Measurements from ENCODE around the gene TRAF7.
"Not testable (repeated sequence)": the region's sequence is repeated elsewhere in the genome, so short reads cannot be mapped to it uniquely, and the experiment has no call there.

The TRAF7 gene

GRCh38 chr16:2122934-2123683 is 32.5 kb upstream of the TRAF7 start:
- peak in 3 of 14 donors; percentile 6 to 43 (median 31) for DNase-seq

DNA sequence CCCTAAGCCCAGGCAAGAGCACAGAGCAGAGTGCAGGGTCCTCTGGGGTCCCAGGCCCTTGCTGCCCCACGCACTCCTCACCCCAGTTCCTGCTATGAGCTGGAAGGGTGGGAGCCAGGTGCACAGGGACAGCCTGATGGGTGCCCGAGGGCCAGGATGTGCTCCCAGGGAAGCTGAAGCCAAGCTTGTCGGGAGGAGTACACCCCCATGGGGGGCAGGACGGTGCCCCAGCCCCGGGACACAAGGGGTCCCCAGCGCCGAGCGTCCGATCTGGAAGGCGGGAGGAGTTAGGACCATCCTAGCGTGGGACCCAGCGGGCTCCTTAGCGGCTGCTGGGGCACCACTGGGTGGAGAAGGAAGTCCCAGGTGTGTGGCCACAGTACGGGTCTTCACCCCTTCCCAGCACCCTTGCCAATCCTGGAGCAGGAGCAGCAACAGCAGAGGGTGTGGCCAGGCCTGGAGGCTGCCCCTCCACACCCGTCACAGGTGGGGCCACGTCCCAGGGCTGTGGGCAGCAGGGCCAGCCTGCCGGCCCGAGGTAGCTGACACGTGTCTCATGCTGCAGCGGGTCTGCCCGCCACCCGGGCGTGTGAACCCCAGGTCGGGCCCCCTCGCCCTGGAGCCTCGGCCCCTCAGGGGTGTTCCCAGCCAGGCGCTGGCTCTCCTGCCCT is 31.7 kb upstream of the TRAF7 start:
- DNase-seq = not testable (repeated sequence)

DNA sequence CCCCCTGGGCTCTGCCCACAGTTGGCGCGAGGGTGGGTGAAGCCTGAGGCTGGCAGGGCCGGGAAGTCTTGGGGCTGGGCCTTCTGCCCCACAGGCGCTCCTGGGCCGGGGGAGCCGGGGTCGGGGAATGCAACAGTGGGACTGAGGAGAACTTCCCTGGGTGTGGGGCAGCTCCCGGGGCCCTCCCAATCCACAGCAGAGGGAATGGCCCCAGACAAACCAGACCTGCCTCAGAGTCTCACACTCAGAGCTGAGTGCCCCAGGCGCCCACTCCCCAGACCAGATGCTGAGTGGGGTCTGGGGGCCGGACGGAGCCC is 31.2 kb upstream of the TRAF7 start:
- peak in 2 of 14 donors; percentile 52 to 58 for DNase-seq

DNA sequence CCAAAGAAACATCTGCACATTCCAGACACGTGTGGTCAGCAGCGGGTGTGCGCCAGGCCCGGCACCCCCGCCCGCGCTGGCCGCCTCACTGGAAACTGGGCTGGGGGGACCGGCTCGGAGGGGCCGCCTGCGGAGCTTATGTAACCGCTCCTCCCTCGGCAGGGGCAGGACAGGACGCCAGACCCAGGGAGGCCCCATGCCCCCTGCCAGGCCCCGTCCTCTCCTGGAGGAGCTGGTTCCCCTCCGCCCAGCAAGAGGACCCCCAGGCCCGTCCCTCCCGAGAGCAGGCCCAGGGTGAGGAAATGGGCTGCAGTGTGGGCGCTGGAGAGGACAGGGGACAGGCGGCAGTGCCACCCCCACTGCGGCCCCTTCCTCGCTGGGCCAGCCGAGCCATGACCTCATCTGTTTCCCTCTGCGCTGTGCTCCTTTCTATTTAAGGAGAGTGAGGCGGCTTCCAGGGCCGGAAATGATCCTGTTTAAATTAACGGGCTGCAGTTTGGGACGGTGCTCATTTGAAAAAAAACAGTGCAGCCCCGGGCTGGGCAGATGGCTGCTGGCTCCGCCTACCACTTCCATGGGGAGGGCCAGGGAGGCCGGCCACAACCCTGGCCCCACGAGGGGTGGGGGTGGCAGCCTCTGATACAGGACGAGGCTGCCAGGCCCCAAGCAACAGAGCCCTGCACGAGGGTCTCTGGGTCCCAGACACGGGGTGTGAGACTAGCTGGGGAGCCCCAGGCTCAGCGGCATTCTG is 30.7 kb upstream of the TRAF7 start:
- peak in 10 of 14 donors; percentile 33 to 84 (median 56) for DNase-seq

GRCh38 chr16:2125609-2126008 is 30.0 kb upstream of the TRAF7 start:
- DNase-seq = not testable (repeated sequence)

GRCh38 chr16:2126161-2126743 is 29.3 kb upstream of the TRAF7 start:
- DNase-seq = peak in 12 of 14 donors; percentile 42 to 94 (median 64)

DNA sequence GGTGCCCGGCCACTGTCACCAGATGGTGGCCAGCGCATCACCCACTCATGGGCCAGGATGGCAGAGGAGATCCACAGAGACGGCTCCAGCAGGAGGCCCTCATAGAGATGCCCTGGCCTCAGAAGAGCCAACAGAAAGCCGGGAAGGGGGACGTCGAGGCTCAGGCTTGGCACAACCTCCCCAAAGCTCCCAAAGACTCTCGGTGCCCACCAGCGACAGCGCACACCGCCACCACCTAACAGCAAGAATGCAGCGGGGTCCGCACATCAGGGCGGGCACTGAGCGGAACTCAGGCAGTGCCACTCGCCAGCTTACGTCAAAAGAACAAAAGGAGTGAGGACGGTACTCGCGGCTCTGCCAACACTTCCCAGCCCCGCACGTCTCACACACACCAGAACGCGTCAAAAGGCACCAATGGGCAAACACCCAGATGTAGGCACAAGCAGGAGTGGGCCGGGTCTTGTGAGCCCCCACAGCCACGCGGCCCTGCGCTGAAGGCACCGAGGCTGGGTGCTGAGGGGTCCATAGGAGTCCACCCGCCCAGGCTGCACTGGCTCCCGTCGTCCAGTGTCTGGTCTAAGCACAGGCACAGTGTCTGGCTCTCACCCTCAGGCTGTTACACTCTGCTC is 28.5 kb upstream of the TRAF7 start:
- DNase-seq = peak in 6 of 14 donors; percentile 26 to 56 (median 38)

DNA sequence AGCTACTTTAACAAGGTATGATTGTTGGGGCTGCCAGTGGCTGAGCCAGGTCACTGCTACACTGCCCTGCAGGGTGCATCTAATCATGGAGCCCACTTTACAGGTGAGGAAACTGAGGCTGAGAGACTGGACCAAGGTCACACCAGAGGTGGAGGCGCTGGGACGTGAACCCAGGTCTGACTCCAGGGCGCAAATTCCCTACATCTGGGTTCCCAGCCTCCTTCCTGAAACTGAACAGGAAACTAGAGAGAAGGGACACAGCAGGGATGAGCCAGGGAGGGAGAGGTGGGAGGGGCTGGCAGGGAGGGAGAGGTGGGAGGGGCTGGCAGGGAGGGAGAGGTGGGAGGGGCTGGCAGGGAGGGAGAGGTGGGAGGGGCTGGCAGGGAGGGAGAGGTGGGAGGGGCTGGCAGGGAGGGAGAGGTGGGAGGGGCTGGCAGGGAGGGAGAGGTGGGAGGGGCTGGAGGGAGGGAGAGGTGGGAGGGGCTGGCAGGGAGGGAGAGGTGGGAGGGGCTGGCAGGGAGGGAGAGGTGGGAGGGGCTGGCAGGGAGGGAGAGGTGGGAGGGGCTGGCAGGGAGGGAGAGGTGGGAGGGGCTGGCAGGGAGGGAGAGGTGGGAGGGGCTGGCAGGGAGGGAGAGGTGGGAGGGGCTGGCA is 27.8 kb upstream of the TRAF7 start:
- DNase-seq = peak in 2 of 14 donors; percentile 6 to 46

DNA sequence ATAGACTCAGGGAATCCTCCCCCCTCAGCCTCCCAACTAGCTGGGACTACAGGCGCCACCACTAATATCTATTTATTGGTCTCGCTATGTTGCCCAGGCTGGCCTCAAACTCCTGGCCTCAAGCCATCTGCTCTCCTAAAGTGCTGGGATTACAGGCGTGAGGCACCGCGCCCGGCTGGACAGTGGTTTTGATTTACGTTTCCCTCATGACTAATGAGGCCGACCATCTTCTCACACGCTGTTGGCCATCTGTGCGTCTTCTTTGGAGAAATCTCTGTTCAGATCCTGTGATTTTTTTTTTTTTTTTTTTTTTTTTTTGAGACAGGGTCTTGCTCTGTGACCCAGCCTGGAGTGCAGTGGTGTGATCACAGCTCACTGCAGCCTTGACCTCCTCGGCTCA is 26.3 kb upstream of the TRAF7 start:
- DNase-seq = not testable (repeated sequence)

DNA sequence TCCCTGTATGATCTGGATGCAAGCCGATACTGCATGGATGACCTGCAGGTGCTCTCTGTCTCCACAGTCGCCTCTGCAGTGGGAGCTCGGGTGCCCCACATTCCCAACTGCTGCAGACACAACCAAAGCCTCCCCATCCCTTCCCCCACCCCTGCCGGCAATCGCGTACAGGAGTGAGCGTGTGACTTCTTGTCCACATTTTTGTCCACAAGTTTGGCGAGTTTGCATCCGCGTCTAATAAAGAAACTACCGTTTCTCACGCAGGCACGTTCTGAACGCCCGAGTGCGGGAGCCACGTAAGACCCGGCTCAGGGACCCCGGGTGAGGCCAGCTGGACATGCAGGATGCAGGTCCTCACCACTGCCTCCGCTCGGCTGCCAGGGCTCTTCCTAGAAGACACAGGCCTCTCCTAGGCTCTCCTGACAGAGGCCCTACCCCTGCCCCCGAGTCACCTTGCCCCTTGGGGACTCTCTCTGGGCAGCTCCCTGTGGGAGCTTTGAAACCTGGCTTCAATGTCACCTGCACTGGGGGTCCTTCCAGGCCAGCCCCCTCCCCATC is 25.6 kb upstream of the TRAF7 start:
- not testable (repeated sequence) for DNase-seq

- not testable (repeated sequence) for DNase-seq
These were observed 21.8 kb upstream of the TRAF7 start for GRCh38 chr16:2133797-2134196.

- DNase-seq = not testable (repeated sequence)
These were observed 20.5 kb upstream of the TRAF7 start for GRCh38 chr16:2135071-2135470.

DNA sequence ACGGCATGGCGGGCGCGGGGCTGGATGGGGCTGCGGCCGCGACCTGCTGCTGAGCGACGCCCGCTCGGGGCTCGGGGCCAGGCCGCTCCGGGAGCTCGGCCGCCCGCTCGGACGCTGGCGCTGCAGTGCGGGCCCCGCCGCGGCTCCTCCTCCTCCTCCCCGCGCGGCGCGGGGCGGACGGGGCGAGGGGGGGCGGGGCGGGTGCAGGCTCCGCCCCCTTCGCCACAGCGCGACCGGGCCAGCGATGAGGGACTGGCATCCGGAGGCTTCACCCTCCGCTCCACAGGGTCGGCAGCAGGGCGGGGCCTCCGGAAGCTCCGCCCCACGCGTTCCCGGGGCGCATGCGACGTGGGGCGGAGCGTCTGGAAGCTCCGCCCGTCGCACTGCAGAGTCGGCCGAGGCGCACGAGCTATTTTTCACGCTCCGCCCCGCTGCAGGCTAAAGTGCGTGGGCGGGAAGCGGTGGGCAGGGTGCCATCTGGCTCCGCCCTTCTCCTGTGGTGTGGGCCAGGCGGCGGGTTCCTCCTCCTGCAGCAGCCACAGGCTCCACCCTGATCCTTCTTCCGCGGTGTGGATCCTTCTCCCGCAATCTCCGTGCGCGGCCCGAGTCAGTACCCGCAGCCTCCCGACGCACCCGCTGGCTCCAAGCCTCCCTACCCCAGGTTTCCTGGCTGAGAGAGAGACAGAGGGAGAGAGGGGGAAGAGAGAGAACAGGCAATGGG is 19.7 kb upstream of the TRAF7 start, which contains the start of gene PKD1:
TSS of gene PKD1 (minus strand) at position 129 of the 721 bp plus-strand sequence. CDS start 209 bp downstream, outside the sequence.
- DNase-seq = peak in 12 of 14 donors; percentile 52 to 93 (median 78)

GRCh38 chr16:2142942-2143877 is 12.4 kb upstream of the TRAF7 start:
- peak in 1 of 14 donors; percentile 79 for DNase-seq

GRCh38 chr16:2143878-2144485 is 11.6 kb upstream of the TRAF7 start:
- no peak for DNase-seq

- no peak for DNase-seq
These were observed 9.7 kb upstream of the TRAF7 start for GRCh38 chr16:2145843-2146242.

- peak in 1 of 14 donors; percentile 25 for DNase-seq
These were observed 8.2 kb upstream of the TRAF7 start for GRCh38 chr16:2147378-2147777.

DNA sequence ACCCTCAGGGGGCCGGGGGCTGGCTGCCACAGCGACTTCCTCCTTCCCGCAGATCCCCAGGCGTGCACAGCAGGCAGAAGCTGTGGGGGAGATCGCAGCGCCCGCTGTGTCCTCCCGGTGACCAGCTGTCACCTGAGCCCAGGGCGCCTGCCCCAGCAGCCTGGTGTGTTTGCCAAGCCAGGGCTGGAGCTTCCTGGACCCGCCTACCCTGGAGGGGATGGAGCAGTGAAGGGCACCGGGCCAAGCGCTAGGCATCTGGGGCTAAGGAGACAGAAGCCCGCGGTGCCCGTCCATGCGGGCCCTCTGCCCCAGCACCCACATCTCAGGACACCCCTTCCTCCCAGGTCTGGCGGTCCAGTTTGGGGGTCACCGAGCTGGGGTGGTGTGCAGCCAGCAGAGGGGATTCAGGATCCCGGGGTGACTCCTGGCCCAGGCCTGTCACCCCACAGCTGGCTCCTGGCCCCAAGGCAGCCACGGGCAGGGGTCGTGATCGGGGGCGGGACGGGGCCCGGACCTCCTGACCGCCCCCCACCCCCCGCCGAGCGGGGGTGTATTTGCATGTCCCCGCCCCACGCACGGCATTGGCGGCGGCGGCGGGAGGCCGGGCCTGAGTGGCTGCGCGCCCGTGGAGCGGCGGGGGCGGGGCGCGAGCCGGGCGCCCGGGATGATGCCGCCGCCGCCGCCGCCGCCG is 7.5 kb upstream of the TRAF7 start, which contains the start of gene RAB26:
TSS of gene RAB26 (plus strand) at position 645 of the 691 bp plus-strand sequence. CDS start 159 bp downstream, outside the sequence.
- peak in 11 of 14 donors; percentile 27 to 78 (median 60) for DNase-seq

All from C1 segment of cervical spinal cord (tissue), 14 donors.